GM19351 (cell line): ENCODE results near the gene HLA-DQB1.
"Not testable (repeated sequence)": the region's sequence is repeated elsewhere in the genome, so short reads cannot be mapped to it uniquely, and the experiment has no call there.

ENCODE experiments used
- ATAC-seq: cut with Tn5 transposase; IDR thresholded peaks from one replicate; pipeline ENCODE4 v1.9.1; 2021; ENCODE audit warnings: mild to moderate bottlenecking, moderate library complexity; ENCODE audit not compliant: unreplicated experiment

Gene HLA-DQB1

DNA sequence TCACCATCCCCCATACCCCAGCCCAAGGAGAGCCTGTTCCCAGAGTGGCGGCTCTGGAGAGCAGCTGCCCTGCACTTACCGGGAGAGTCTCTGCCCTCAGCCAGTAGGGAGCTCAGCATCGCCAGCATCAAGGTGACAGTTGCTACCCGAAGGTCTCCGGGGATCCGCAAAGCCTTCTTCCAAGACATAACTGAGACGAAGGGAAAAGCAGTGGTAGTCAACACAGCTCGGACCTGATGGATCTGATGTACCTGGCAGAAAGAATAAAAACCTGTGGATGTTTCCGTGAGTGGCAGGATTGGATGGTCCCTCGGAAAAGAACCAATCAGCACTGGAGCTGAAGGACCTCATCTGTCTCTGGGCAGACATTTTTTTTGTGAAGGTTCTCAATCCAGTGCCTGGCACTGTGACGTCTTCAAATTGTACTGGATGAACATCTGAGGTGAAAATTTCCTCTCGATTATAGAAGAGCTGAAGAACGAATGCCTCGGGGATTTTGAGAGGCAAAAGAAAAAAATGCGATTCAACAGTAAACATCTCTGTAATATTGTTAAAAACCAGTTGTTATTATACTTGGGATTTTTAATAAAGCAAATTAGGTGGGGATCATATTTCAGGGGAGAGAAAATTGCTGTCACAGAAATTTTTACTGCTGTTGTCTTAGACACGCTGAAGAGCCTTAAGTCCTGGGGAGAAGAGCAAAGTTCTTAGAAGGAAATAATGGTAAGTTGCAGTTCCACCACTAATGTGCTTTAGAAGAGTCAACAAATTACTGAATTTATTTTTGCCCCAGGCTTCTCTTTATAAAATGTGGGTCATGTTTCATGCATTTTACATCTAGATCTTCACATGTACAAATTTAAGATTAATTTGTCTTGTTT, at the start of gene HLA-DQB1:
Gene HLA-DQB1 (minus strand): TSS at position 238 of the 881 bp plus-strand sequence. CDS start 50 bp downstream, at position 188.
- peak; percentile 62 for ATAC-seq

DNA sequence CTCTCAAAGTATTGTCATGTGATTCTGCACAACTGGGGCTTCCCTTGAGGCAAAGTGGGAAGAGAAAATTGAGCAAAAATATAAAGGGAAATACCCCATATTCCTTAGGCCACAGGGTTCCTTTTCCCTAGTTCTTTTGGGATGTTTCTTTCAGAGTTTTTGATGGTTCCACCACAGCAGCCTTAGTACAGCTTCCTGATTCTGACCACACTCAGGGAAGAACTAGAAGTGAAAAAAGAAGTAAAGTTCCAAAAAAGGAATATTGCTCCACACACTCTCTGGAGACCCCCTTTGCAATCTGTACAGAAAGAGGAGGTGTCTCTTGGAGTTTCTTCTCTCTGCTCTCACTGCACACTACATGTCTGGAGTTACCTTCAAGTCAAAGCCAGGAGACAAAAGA, 46.8 kb upstream of the HLA-DQB1 start:
- no peak for ATAC-seq

- ATAC-seq = no peak
Observed at GRCh38 chr6:32709625-32710024, 43.2 kb upstream of the HLA-DQB1 start.

GRCh38 chr6:32705164-32705563, 38.7 kb upstream of the HLA-DQB1 start:
- ATAC-seq = not testable (repeated sequence)

GRCh38 chr6:32703347-32703746, 36.9 kb upstream of the HLA-DQB1 start:
- ATAC-seq = no peak

- ATAC-seq = no peak
Observed at GRCh38 chr6:32700391-32701040, 34.1 kb upstream of the HLA-DQB1 start.

- ATAC-seq = no peak
Observed at GRCh38 chr6:32697031-32697430, 30.6 kb upstream of the HLA-DQB1 start.

DNA sequence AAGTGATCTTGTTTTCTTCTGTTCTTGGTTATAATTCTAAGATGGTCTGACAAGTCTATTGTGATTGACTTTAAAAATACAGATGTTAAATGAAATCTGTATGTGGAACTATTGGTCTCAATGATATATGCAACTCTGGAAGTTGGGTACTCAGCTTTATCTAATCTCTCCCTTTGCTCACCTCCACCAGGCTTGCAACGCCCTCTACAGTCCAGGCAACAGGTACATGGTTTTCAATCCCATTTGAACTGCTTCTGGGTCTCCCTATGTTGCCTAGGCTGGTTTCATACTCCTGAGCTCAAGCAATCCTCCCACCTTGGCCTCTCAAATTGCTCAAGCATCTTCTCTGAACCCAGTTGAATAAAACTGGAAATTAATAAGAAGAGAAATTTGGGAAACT, 25.6 kb upstream of the HLA-DQB1 start:
- ATAC-seq = no peak

GRCh38 chr6:32689531-32690501, 23.4 kb upstream of the HLA-DQB1 start:
- ATAC-seq = peak; percentile 49

DNA sequence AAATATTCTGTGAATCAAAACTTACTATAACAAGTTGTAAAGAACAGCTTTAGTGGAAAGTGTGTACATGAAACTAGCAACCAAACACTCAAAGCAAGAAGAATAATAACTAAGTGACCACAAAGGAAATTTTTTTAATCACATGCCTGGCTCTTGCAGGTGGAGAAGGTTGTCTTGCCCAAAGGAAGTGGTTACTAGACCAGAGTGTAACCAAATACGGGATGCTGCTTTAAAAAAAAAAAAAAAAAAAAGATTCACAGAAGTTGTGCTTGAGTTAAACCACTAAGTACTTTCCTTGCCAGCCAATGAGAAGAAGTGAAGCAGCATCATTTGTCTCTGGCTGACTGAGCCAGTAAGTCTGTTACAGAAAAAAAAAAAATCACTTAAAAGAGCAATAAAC, 19.1 kb upstream of the HLA-DQB1 start:
- ATAC-seq = peak; percentile 68

GRCh38 chr6:32684246-32684645, 17.8 kb upstream of the HLA-DQB1 start:
- ATAC-seq = no peak

- no peak for ATAC-seq
Observed at GRCh38 chr6:32680055-32680454, 13.6 kb upstream of the HLA-DQB1 start.

GRCh38 chr6:32679492-32679891, 13.0 kb upstream of the HLA-DQB1 start:
- no peak for ATAC-seq

DNA sequence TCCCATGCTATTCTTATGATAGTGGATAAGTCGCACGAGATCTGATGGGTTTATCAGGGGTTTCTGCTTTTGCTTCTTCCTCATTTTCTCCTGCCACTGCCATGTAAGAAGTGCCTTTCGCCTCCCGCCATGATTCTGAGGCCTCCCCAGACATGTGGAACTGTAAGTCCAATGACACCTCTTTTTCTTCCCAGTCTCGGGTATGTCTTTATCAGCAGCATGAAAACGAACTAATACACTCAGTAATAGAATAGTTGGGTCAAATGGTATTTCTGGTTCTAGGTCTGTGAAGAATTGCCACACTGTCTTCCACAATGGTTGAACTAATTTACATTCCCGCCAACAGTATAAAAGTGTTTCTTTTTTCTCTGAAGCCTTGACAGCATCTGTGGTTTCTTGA, 7.7 kb upstream of the HLA-DQB1 start:
- not testable (repeated sequence) for ATAC-seq

GRCh38 chr6:32671908-32672307, 5.5 kb upstream of the HLA-DQB1 start:
- not testable (repeated sequence) for ATAC-seq

GRCh38 chr6:32669893-32670292, 3.4 kb upstream of the HLA-DQB1 start:
- no peak for ATAC-seq

- ATAC-seq = no peak
Observed at GRCh38 chr6:32669240-32669639, 2.8 kb upstream of the HLA-DQB1 start.

DNA sequence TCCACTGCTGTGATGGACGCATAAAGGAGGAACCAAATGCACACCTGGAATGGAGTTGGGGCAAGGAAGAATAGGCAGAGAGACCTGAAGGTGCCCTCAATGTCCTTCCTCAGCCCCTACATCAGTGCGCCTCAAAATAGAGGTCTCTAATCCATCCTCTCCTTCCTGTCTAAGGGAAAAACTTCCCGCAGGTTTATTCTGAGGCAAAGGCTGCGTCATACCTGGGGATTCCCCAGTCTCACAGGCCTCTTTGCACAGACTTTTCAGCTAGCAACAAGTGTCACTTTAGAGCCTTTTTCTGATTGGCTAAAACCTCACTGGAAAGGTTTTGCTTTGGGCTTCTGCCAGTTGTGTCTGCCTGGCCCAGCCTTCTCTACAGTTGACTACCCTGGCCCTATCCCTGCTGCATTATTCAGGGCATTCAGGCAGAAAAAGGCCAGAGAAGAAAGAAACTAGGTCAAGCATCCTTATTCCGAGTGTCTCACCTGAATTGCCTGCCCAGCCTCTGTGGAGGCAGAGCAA, 1.8 kb upstream of the HLA-DQB1 start:
- peak; percentile 68 for ATAC-seq

DNA sequence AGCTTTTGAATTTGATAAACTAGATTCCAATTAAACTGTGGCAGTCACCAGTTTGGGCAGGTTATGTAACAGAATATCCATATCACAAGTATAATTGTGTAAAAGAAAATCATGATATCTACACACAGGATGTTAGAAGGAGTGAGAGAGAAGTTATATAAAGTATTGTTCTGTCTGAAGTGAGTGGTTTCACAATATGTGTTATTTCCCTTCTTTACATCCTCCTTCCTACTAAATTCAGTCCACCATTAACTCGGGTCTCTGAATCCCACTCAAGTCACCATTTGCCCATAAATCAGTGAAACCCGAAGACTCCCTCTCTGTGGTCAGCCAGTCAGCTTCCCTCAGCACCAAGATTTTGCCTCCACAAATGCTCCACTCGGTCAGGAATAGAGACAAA, 796 bp downstream of the HLA-DQB1 start:
- no peak for ATAC-seq

DNA sequence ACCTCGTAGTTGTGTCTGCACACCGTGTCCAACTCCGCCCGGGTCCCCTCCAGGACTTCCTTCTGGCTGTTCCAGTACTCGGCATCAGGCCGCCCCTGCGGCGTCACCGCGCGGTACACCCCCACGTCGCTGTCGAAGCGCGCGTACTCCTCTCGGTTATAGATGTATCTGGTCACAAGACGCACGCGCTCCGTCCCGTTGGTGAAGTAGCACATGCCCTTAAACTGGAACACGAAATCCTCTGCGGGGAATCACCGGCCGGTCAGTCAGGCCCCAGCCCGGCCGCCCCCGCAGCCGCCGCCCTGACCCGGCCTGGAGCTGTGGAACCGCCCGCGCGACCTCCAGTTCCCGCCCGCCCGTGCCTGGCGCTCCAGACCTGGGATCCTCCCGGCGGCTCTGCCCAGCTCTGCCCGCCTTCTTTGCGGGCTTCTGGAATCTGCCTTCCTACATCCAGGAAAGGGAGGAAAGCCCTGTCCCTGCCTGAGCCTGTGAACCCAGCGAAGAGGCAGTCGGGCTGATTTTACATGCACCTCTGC, 1.6 kb downstream of the HLA-DQB1 start:
- ATAC-seq = no peak
